A549 (cell line): ENCODE measurements around the gene RHCE. TPM values are rescaled to one million over a fixed set of nuclear protein-coding genes. Genes with fewer than 3 reads are reported as not detected.

ENCODE experiments used
- ATAC-seq, 2 experiments: fragments of 200-7000 bp in 1 of 2; fragments of >200 bp in 1 of 2; cut with Nextera tagmentation in 1 of 2; cut with Tn5 transposase in 1 of 2; 3 replicates each; pipeline versions ENCODE4 v1.8.0 to v1.9.1; 2018 to 2020; ENCODE audit warnings: mild to moderate bottlenecking in 1 of 2, moderate library complexity in 1 of 2
- CTCF ChIA-PET: fragments of 300-600 bp; sonication (Branson Sonifier 250); formaldehyde crosslinking; extraction: SDS; loops from one replicate; lab custom pipeline; 2021; ENCODE audit warnings: antibody characterized with exemption, inconsistent platforms; lab: Yijun Ruan, JAX
- POLR2A ChIA-PET: fragments of 350-600 bp; formaldehyde crosslinking; extraction: SDS; loops from one replicate; lab custom pipeline; 2021; ENCODE audit warnings: antibody characterized with exemption, inconsistent platforms; lab: Yijun Ruan, JAX
- DNase-seq, 2 experiments: peaks; one replicate each; pipeline versions ENCODE4 v3.0.0 to v3.0.0-alpha.2; 2011 to 2016; ENCODE audit warnings: low read depth in 1 of 2, low spot score in 1 of 2
- FAIRE-seq: peaks from 2 replicates; lab custom pipeline; 2011; peaks lifted over from hg19 to GRCh38; lab: Jason Lieb, UNC
- H3K27ac ChIP-seq, 2 experiments: fragments of >200 bp; sonication (Bioruptor Twin); formaldehyde crosslinking; 3 replicates each; pipeline ENCODE4 v1.5.1; 2016 to 2017
- H3K4me1 ChIP-seq: fragments of >200 bp; sonication (Bioruptor Twin); formaldehyde crosslinking; 3 replicates; pipeline ENCODE4 v1.6.1; 2016
- H3K4me2 ChIP-seq: fragments of >200 bp; sonication (Bioruptor Twin); formaldehyde crosslinking; 3 replicates; pipeline ENCODE4 v1.6.1; 2016
- H3K4me3 ChIP-seq: fragments of >200 bp; sonication (Bioruptor Twin); formaldehyde crosslinking; 3 replicates; pipeline ENCODE4 v1.5.1; 2016
- H3K9me3 ChIP-seq: fragments of >200 bp; sonication (Bioruptor Twin); formaldehyde crosslinking; 3 replicates; pipeline ENCODE4 v1.6.1; 2016
- CBX2 ChIP-seq: fragments of 200-600 bp; sonication (generic); IDR thresholded peaks from 2 replicates; pipeline ENCODE4 v1.6.1; 2016; ENCODE audit warnings: low read depth, mild to moderate bottlenecking, borderline replicate concordance
- CBX8 ChIP-seq: fragments of 200-600 bp; sonication (generic); IDR thresholded peaks from 2 replicates; pipeline ENCODE4 v1.6.1; 2016
- CEBPB ChIP-seq, 2 experiments: fragments of >200 bp in 1 of 2; sonication (Bioruptor Twin) in 1 of 2; formaldehyde crosslinking in 1 of 2; IDR thresholded peaks; 2 replicates each; pipeline ENCODE4 v1.6.1; 2012 to 2016
- CHD2 ChIP-seq: fragments of 150-350 bp; IDR thresholded peaks from 2 replicates; pipeline ENCODE4 v1.6.1; 2014; ENCODE audit warnings: low read length; ENCODE audit not compliant: partially characterized antibody
- EHMT2 ChIP-seq: fragments of 200-600 bp; sonication (generic); IDR thresholded peaks from 2 replicates; pipeline ENCODE4 v1.6.1; 2016; ENCODE audit warnings: antibody characterized with exemption, low read depth, mild to moderate bottlenecking, moderate library complexity
- ESRRA ChIP-seq: fragments of 150-350 bp; IDR thresholded peaks from 2 replicates; pipeline ENCODE4 v1.6.1; 2014; ENCODE audit warnings: mild to moderate bottlenecking, low read length, borderline replicate concordance
- FOSL2 ChIP-seq, 2 experiments: fragments of 450-650 bp in 1 of 2; fragments of >200 bp in 1 of 2; sonication (Bioruptor Twin) in 1 of 2; formaldehyde crosslinking; IDR thresholded peaks; 2 replicates each; pipeline versions ENCODE4 v1.5.0 to v1.6.1; 2016 to 2020; ENCODE audit warnings: mild to moderate bottlenecking in 1 of 2, moderate library complexity in 1 of 2
- HOXB5 ChIP-seq: fragments of 250-450 bp; sonication (Bioruptor Pico); IDR thresholded peaks from 2 replicates; pipeline ENCODE4 v1.5.0; 2020; ENCODE audit warnings: mild to moderate bottlenecking, moderate library complexity
- JUN ChIP-seq, 2 experiments: fragments of >200 bp; sonication (Bioruptor Twin); formaldehyde crosslinking; IDR thresholded peaks; 2 replicates in 1 of 2; 3 replicates in 1 of 2; pipeline ENCODE4 v1.6.1; 2016 to 2017
- KDM1A ChIP-seq: fragments of 200-600 bp; sonication (generic); IDR thresholded peaks from 2 replicates; pipeline ENCODE4 v1.6.1; 2016; ENCODE audit warnings: low read depth, mild to moderate bottlenecking
- KDM5A ChIP-seq: fragments of 200-600 bp; sonication (generic); IDR thresholded peaks from 2 replicates; pipeline ENCODE4 v1.6.1; 2016; ENCODE audit warnings: antibody characterized with exemption, mild to moderate bottlenecking
- MAFK ChIP-seq: fragments of 450-650 bp; IDR thresholded peaks from 2 replicates; pipeline ENCODE4 v1.6.1; 2014; ENCODE audit not compliant: partially characterized antibody
- MAZ ChIP-seq: fragments of 150-350 bp; IDR thresholded peaks from 2 replicates; pipeline ENCODE4 v1.6.1; 2014; ENCODE audit warnings: antibody characterized with exemption, low read depth, low read length, borderline replicate concordance
- MYC ChIP-seq: IDR thresholded peaks from 2 replicates; pipeline ENCODE4 v1.6.1; 2012; ENCODE audit warnings: mild to moderate bottlenecking, inconsistent platforms, low read length, improper control_type of control experiment, borderline replicate concordance
- PHF8 ChIP-seq: fragments of 200-600 bp; sonication (generic); IDR thresholded peaks from 2 replicates; pipeline ENCODE4 v1.6.1; 2016; ENCODE audit warnings: low read depth, mild to moderate bottlenecking, antibody characterized with exemption, moderate library complexity, borderline replicate concordance
- POLR2A ChIP-seq: IDR thresholded peaks from 2 replicates; pipeline ENCODE4 v1.6.1; 2012; ENCODE audit warnings: mild to moderate bottlenecking, low read length
- POLR2AphosphoS2 ChIP-seq: conservative IDR thresholded peaks from 2 replicates; pipeline ENCODE4 v1.6.1; 2012; ENCODE audit warnings: low read length, improper control_type of control experiment, inconsistent platforms
- RAD21 ChIP-seq, 2 experiments: fragments of >200 bp in 1 of 2; sonication (Bioruptor Twin) in 1 of 2; formaldehyde crosslinking in 1 of 2; IDR thresholded peaks in 1 of 2; conservative IDR thresholded peaks in 1 of 2; 2 replicates in 1 of 2; 3 replicates in 1 of 2; pipeline ENCODE4 v1.6.1; 2012 to 2018; ENCODE audit warnings: inconsistent platforms in 1 of 2
- RARB ChIP-seq: fragments of 250-450 bp; sonication (Bioruptor Pico); IDR thresholded peaks from 2 replicates; pipeline ENCODE4 v1.8.0; 2021; ENCODE audit warnings: mild to moderate bottlenecking, moderate library complexity
- TFCP2L1 ChIP-seq: fragments of 250-450 bp; sonication (Bioruptor Pico); IDR thresholded peaks from 2 replicates; pipeline ENCODE4 v1.5.0; 2021; ENCODE audit warnings: mild to moderate bottlenecking
- WGBS: methylation state at CpG from one replicate; pipeline ENCODE4 v1.1.6; 2017; ENCODE audit errors: missing lambda C conversion rate; 5-methylcytosine and 5-hydroxymethylcytosine counted together
- polyA plus RNA-seq, 4 experiments: library from polyadenylated mRNA; depleted of rRNA in 3 of 4; stranded (reverse); fragments of >200 nt; fragmentation: RNase III in 1 of 4; extraction: RNeasy Plus Mini Kit Qiagen cat#74134 plus additional on column Dnase treatment in 1 of 4; gene quantifications; 2 replicates in 3 of 4; 3 replicates in 1 of 4; pipeline ENCODE4 v1.2.3, GENCODE V29; 2011 to 2017
- TF ChIP-seq, protein P1 (sequence below): fragments of 250-450 bp; sonication (Bioruptor Pico); IDR thresholded peaks from 2 replicates; pipeline ENCODE4 v1.5.0; 2021; ENCODE audit warnings: mild to moderate bottlenecking, moderate library complexity, borderline replicate concordance
- TF ChIP-seq, protein P2 (sequence below): fragments of 200-600 bp; sonication (generic); IDR thresholded peaks from 2 replicates; pipeline ENCODE4 v1.6.1; 2016; ENCODE audit warnings: antibody characterized with exemption, mild to moderate bottlenecking, moderate library complexity

Gene RHCE
- polyA plus RNA-seq, 2 of the 4 experiments (the other 2 are of a cell fraction): 0.12 TPM; not detected in 1

DNA sequence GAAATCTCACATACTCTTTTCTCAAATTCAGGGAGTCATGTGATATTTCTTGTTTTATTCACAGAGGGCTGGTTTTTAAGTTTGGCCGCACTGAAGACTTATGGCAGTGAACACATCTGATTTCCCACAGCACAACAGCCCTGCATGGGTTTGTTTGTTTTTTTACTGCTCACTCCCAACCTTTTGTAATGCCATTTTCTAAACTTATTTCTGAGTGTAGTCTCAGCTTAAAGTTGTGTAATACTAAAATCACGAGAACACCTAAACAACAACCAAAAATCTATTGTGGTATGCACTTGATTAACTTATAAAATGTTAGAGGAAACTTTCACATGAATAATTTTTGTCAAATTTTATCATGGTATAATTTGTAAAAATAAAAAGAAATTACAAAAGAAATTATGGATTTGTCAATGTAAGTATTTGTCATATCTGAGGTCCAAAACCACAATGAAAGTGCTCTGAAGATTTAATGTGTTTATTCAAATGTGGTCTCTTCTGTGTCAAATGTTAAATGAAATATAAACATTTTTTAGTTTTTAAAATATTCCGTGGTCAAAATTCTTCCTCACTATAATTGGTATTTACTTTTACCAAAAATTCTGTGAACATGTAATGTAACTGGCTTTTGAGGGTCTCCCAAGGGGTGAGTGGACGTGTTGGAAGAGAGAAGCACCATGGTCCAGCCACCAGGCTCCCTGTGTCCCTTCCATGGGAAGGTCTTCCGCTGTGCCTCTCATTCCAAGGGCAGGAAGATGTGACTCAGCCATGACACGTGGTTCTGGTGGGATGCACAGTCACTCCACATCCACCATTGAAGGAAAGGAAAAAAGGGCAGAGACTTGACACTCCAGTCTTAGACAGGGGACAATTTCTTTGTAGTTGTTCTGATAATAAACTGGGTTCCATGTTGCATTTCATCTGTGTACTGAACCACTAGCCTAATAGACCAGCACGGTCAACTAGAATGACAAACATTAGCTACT is 59.7 kb downstream of the RHCE start:
- DNase-seq: peak in 1 of 2 experiments; percentile 12
- ChIA-PET CTCF (no interaction called here), POLR2A (no interaction called here)
- 85% methylated on average over 7 of the region's 7 CpGs for WGBS
- no peak for ATAC-seq
- Histone ChIP-seq H3K4me2 (no peak overlapping the region), H3K4me1 (peaks cover 4% of the 10 kb centered on the region; the same call in 1 of the 3 replicates), H3K9me3 (no peaks in the 10 kb centered on the region), H3K27ac (no peak overlapping the region), H3K4me3 (no peak overlapping the region)
- no peak for FAIRE-seq
- TF ChIP-seq POLR2A (no peak), RARB (no peak), MAFK (no peak), MAZ (no peak), HOXB5 (CRISPR knock-in tag) (no peak), TFCP2L1 (no peak), FOSL2 (IDR thresholded peaks at IDR 0.05) (no peak), FOSL2 (CRISPR knock-in tag; IDR thresholded peaks at IDR 0.05) (no peak), CBX8 (no peak), ESRRA (no peak), CEBPB (IDR thresholded peaks at IDR 0.05) (no peak), PHF8 (no peak), RAD21 (conservative IDR thresholded peaks at IDR 0.05 in 1 of 2, IDR thresholded peaks at IDR 0.05 in 1 of 2) (no peak), KDM1A (no peak), JUN (IDR thresholded peaks at IDR 0.05) (no peak), CBX2 (no peak)
- TF ChIP-seq, protein P1, sequence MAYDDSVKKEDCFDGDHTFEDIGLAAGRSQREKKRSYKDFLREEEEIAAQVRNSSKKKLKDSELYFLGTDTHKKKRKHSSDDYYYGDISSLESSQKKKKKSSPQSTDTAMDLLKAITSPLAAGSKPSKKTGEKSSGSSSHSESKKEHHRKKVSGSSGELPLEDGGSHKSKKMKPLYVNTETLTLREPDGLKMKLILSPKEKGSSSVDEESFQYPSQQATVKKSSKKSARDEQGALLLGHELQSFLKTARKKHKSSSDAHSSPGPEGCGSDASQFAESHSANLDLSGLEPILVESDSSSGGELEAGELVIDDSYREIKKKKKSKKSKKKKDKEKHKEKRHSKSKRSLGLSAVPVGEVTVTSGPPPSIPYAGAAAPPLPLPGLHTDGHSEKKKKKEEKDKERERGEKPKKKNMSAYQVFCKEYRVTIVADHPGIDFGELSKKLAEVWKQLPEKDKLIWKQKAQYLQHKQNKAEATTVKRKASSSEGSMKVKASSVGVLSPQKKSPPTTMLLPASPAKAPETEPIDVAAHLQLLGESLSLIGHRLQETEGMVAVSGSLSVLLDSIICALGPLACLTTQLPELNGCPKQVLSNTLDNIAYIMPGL: no peak
- TF ChIP-seq, protein P2, sequence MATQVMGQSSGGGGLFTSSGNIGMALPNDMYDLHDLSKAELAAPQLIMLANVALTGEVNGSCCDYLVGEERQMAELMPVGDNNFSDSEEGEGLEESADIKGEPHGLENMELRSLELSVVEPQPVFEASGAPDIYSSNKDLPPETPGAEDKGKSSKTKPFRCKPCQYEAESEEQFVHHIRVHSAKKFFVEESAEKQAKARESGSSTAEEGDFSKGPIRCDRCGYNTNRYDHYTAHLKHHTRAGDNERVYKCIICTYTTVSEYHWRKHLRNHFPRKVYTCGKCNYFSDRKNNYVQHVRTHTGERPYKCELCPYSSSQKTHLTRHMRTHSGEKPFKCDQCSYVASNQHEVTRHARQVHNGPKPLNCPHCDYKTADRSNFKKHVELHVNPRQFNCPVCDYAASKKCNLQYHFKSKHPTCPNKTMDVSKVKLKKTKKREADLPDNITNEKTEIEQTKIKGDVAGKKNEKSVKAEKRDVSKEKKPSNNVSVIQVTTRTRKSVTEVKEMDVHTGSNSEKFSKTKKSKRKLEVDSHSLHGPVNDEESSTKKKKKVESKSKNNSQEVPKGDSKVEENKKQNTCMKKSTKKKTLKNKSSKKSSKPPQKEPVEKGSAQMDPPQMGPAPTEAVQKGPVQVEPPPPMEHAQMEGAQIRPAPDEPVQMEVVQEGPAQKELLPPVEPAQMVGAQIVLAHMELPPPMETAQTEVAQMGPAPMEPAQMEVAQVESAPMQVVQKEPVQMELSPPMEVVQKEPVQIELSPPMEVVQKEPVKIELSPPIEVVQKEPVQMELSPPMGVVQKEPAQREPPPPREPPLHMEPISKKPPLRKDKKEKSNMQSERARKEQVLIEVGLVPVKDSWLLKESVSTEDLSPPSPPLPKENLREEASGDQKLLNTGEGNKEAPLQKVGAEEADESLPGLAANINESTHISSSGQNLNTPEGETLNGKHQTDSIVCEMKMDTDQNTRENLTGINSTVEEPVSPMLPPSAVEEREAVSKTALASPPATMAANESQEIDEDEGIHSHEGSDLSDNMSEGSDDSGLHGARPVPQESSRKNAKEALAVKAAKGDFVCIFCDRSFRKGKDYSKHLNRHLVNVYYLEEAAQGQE: no peak

DNA sequence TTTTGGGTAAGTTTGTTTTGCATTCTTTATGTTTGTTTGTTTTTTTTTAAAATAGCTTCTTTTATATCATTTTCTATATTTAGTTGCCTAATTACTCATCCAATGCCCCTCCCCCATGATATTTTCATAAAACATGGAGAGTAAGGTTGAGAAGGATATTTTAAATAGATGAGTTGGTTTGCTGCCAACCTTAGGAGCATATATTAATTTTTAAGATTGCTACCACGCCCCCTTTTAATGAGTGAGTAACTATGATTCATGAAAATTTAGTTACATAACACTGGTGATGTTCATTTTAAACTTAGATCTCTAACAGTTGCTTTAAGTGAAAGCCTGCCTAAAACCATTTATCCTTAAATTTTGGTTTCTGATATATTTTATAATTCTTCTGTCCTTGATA is 63.8 kb downstream of the RHCE start:
- CTCF ChIA-PET: no interaction called here
- POLR2A ChIA-PET: no interaction called here
- no peak overlapping the region for H3K27ac ChIP-seq
- no peak for DNase-seq
- peaks cover 10% of the 10 kb centered on the region; the same call in 2 of the 3 replicates for H3K4me1 ChIP-seq
- WGBS: 89% methylated on average over 1 of the region's 1 CpG
- no peak for ATAC-seq
- H3K9me3 ChIP-seq: no peaks in the 10 kb centered on the region
- TF ChIP-seq POLR2AphosphoS2 (no peak), ESRRA (no peak), EHMT2 (no peak), PHF8 (no peak), KDM5A (no peak), CHD2 (no peak), CBX2 (no peak), MYC (no peak)
- TF ChIP-seq, protein P2: no peak
- no peak for FAIRE-seq
- no peak overlapping the region for H3K4me3 ChIP-seq
- no peak overlapping the region for H3K4me2 ChIP-seq
